GM12873 (cell line): Measurements from ENCODE around the gene GAK.

Experiments used
- TF ChIP-seq, protein P1 (sequence below): IDR thresholded peaks from 2 replicates; pipeline ENCODE4 v1.5.1; 2012; ENCODE audit warnings: low read depth, mild to moderate bottlenecking, moderate library complexity, low read length, control low read depth; ENCODE audit not compliant: insufficient read depth; ENCODE audit errors: missing control alignments

Gene GAK

DNA sequence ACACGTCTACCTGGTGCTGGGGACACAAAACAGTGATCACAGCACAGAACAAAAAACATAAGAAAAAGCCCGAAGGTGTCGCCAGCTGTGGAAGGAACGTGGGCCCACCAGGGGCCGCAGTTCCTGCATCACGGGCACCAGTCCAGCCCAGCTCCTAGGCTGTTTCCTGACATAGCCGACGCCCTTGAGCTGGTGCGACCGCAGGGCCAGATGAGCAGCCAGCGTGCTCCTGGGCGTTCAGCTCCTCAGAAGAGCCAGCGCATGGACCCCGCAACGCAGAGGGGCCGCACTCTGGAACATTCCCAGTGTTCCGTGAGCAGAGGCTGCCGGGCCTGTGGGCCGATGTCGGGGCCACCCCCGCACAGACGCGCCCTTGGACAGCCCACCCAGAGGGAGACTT lies 44.1 kb downstream of the GAK start:
- TF ChIP-seq, protein P1, sequence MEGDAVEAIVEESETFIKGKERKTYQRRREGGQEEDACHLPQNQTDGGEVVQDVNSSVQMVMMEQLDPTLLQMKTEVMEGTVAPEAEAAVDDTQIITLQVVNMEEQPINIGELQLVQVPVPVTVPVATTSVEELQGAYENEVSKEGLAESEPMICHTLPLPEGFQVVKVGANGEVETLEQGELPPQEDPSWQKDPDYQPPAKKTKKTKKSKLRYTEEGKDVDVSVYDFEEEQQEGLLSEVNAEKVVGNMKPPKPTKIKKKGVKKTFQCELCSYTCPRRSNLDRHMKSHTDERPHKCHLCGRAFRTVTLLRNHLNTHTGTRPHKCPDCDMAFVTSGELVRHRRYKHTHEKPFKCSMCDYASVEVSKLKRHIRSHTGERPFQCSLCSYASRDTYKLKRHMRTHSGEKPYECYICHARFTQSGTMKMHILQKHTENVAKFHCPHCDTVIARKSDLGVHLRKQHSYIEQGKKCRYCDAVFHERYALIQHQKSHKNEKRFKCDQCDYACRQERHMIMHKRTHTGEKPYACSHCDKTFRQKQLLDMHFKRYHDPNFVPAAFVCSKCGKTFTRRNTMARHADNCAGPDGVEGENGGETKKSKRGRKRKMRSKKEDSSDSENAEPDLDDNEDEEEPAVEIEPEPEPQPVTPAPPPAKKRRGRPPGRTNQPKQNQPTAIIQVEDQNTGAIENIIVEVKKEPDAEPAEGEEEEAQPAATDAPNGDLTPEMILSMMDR: no peak

DNA sequence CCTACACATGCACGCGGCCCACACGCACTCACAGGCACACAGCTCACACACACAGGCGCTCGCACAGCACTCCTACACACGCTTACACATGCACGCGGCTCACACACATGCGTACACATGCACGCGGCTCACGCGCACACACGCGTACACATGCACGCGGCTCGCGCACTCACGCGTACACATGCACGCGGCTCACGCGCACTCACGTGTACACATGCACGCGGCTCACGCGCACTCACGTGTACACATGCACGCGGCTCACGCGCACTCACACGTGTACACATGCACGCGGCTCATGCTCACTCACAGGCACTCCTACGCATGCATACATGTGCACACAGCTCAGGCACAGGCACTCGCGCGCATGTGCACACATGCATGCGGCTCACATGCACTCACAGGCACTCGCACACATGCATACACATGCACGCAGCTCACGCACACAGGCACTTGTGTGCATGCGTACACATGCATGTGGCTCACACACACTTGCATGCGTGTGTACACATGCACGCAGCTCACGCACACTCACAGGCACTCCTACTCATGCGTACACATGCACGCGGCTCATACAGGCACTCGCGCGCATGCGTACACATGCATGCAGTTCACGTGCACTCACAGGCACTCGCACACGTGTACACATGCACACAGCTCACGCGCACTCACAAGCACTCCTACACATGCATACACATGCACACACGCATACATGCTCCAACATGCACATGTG lies 44.9 kb downstream of the GAK start:
- TF ChIP-seq, protein P1: no peak

DNA sequence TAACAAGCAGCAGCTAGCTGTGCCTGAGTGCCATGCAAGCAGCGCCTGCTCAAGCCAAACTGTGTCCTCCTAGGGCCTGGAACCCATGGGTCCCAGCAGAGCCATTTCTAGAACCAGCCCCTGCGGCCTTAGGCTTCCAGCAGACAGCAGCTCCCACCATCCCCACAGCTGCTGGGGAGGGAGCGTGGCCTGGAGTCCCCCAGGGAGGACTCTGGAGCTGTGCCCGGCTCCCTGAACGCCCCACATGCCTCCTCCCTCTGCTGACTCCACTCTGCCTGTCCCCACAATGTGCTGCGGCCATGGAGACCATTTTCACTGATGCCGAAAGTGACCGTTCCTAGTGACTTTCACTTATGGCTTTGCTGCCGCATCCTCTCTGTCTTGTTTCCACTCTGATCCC lies 45.9 kb downstream of the GAK start:
- TF ChIP-seq, protein P1: no peak

DNA sequence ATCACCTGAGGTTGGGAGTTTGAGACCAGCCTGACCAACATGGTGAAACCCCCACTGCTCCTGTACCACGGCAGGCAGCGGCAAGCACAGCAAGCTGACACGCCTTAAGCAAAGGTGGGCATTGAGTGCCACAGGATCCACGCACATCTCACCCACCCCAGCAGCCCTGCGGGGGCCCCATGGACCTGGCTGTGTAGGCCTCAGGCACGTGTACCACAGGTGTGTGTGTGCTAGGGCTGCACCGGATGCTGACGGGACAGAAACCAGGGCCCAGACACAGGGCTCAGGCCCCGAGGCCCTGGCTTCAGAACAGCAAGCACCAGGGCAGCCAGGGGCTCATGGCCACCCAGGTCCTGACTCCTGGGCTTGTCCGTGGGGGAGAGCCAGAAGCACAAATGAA lies 46.8 kb downstream of the GAK start:
- TF ChIP-seq, protein P1: no peak

DNA sequence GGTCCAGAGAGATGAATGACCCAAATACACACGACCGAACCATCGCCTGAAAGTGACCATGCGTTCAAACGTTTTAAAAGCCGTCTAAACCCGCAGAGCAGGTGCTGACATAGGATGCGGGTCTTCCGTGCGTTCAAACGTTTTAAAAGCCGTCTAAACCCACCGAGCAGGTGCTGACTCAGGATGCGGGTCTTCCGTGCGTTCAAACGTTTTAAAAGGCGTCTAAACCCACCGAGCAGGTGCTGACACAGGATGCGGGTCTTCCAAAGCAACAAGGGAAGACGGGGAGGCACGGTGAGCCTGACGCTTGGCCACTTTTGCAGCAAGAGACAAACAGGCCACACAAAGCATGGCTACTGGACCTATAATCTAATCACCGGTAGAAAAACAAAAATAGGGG lies 47.2 kb downstream of the GAK start:
- TF ChIP-seq, protein P1: no peak

DNA sequence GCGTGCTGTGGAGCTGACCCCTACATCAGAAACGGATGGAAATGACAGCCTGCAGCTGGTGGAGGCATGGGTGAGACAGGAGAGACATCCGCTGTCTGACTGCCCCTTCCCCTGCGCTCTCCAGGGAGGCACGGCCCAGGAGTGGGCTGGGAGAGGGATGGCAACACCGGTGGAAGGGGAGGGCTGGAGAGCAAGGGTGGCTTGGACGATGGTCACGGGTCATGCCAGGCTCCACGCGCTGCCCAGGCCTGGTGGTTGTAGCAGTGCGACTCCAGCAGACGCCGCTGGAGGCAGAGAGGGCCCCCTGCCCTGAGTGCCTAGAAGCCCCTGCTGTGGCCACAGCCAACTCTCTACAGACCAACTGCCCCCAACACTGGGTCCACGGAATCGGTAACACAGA lies 47.9 kb downstream of the GAK start:
- TF ChIP-seq, protein P1: no peak

DNA sequence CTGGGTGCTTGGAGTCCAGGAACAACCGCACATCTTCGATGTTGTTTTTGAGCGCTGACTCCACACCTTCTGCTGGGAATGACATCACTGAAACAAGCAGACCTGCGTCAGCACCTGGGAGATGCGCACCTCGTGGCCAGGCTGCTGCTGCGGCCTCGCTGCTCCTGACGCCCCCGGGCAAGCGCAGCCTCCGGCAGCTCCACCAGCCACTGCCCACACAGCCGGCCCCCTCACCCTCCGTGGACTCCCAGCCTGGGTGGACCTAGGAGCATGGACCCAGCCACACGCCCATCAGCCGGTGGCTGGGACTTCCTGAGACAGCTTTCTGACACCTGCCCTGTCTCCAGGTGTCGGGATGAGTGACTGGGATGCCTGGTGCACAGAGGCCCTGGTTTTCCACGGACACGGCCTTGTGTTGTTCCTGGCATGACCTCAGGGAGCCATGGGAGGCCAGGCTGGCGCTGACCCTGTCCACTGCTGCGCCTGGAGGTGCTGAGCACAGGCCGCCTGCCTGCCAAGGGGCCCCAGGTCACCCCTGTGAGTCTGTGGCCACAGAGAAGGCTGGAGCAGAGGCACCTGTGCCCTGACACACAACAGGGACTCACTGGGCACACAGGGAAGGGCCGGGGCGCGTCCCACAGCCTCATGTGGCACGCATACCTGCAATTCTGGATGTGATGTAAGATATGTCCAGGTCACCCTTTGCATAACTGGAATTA lies 48.6 kb downstream of the GAK start:
- TF ChIP-seq, protein P1: no peak
